GM12872 (cell line): Measurements from ENCODE around the gene POU2AF1.

ENCODE experiments used
- TF ChIP-seq, protein P1 (sequence below): IDR thresholded peaks from 3 replicates; pipeline ENCODE4 v1.5.1; 2011; ENCODE audit warnings: low read depth, mild to moderate bottlenecking, low read length, moderate library complexity; ENCODE audit not compliant: insufficient read depth

Gene POU2AF1

GRCh38 chr11:111347002-111347722 is 31.9 kb downstream of the POU2AF1 start:
- TF ChIP-seq, protein P1, sequence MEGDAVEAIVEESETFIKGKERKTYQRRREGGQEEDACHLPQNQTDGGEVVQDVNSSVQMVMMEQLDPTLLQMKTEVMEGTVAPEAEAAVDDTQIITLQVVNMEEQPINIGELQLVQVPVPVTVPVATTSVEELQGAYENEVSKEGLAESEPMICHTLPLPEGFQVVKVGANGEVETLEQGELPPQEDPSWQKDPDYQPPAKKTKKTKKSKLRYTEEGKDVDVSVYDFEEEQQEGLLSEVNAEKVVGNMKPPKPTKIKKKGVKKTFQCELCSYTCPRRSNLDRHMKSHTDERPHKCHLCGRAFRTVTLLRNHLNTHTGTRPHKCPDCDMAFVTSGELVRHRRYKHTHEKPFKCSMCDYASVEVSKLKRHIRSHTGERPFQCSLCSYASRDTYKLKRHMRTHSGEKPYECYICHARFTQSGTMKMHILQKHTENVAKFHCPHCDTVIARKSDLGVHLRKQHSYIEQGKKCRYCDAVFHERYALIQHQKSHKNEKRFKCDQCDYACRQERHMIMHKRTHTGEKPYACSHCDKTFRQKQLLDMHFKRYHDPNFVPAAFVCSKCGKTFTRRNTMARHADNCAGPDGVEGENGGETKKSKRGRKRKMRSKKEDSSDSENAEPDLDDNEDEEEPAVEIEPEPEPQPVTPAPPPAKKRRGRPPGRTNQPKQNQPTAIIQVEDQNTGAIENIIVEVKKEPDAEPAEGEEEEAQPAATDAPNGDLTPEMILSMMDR, result no peak

- TF ChIP-seq, protein P1, result no peak
These were observed 35.0 kb downstream of the POU2AF1 start for GRCh38 chr11:111344032-111344431.

GRCh38 chr11:111342329-111342728 is 36.7 kb downstream of the POU2AF1 start:
- TF ChIP-seq, protein P1, result no peak

DNA sequence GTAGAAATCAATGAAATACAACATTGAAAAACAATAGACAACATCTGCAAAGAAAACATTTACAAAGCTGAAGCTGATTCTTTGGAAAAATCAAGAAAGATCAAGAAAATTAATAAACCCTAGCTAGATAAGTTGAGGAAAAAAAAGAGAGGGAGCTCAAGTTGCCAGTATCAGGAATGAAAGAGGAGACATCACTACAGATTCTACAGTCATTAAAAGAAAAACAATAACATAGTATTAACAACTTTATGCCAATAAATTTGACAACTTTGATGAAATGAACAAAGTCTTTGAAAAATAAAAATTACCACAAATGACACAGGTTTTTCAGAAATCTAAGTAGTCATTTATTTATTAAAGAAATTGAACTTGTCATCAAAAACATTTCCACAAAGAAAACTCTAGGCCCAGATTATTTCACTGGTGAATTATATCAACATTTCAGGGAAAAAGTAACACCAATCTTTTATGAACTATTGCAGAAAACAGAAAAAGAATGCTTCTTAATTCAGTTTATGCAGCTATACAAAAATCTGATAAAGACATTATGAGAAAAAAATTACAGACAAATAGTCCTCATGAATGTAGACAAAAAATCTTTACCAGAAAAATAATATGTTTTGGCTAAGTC is 39.2 kb downstream of the POU2AF1 start:
- TF ChIP-seq, protein P1, result no peak

DNA sequence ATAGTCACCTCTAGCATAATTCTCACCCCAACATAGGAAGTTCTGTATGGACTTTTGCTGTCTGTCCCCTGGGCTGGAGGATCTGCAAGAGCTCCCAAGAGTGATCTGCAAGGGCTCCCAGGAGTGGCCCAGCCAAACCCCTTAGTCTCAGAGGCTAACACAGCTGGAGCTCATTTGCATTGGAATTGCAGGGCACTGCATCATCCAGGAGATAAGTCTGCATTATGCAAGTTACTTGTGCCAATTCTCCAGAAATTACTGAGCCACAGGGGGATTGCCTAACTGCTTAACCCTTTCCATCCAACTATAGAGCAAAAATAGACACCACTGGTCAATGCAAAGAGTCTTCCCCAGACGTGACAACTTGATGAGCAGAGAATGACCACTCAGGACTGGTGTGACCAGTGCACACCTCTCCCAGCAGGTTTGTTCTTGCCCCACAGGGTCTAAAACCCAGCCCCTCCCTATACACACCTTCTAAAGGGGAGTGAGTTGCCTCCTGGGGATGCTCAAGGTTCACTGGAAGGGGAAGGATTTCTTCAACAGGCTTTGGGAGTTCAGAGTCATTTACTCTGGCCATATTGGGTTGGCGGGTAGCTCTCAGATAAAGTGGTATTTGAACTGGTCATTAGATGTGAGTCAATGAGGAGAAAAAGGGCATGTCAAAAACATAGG is 42.4 kb downstream of the POU2AF1 start:
- TF ChIP-seq, protein P1, result no peak

GRCh38 chr11:111336062-111336461 is 43.0 kb downstream of the POU2AF1 start:
- TF ChIP-seq, protein P1, result no peak

GRCh38 chr11:111335549-111335948 is 43.5 kb downstream of the POU2AF1 start:
- TF ChIP-seq, protein P1, result no peak
